H1 (cell line): ENCODE results near the gene DSC3. TPM values are rescaled to one million over a fixed set of nuclear protein-coding genes. Genes with fewer than 3 reads are reported as not detected.

Experiments
- CTCF ChIA-PET: fragments of 300-600 bp; sonication (Branson Sonifier 250); formaldehyde crosslinking; loops from one replicate; lab custom pipeline; 2021; ENCODE audit not compliant: partially characterized antibody; lab: Charles Lee
- POLR2A ChIA-PET: fragments of 300-600 bp; sonication (Branson Sonifier 250); formaldehyde crosslinking; loops from one replicate; lab custom pipeline; 2021; ENCODE audit warnings: inconsistent platforms; ENCODE audit not compliant: partially characterized antibody; lab: Charles Lee
- DNase-seq, 2 experiments: peaks; one replicate each; pipeline versions ENCODE4 v3.0.0 to v3.0.0-alpha.2; 2010 to 2022; ENCODE audit warnings: low spot score in 2 of 2, low read depth in 1 of 2, mixed read lengths in 1 of 2
- FAIRE-seq: peaks from 2 replicates; lab custom pipeline; 2011; peaks lifted over from hg19 to GRCh38; lab: Jason Lieb, UNC
- H2AFZ ChIP-seq: 2 replicates; pipeline ENCODE4 v1.8.1; 2012; ENCODE audit warnings: low read length, inconsistent platforms
- H2AK5ac ChIP-seq: 2 replicates; pipeline ENCODE4 v1.6.1; 2013; ENCODE audit warnings: low read depth, low read length
- H2BK120ac ChIP-seq: replicated peaks from 2 replicates; pipeline ENCODE3; 2013; ENCODE audit warnings: low read depth, low read length, inconsistent platforms
- H2BK12ac ChIP-seq: 2 replicates; pipeline ENCODE4 v1.6.1; 2013; ENCODE audit warnings: low read depth, low read length
- H2BK15ac ChIP-seq: 2 replicates; pipeline ENCODE4 v1.6.1; 2013; ENCODE audit warnings: low read length
- H2BK20ac ChIP-seq: 2 replicates; pipeline ENCODE4 v1.6.1; 2013; ENCODE audit warnings: low read length
- H2BK5ac ChIP-seq: 2 replicates; pipeline ENCODE4 v1.6.1; 2013; ENCODE audit warnings: low read depth, low read length
- H3K14ac ChIP-seq: 2 replicates; pipeline ENCODE4 v1.6.1; 2013; ENCODE audit warnings: inconsistent platforms; ENCODE audit not compliant: insufficient read length
- H3K18ac ChIP-seq: 2 replicates; pipeline ENCODE4 v1.6.1; 2013; ENCODE audit warnings: low read length; ENCODE audit errors: extremely low read depth
- H3K23ac ChIP-seq: 2 replicates; pipeline ENCODE4 v1.6.1; 2013; ENCODE audit warnings: inconsistent platforms; ENCODE audit not compliant: insufficient read length
- H3K23me2 ChIP-seq: 2 replicates; pipeline ENCODE4 v1.6.1; 2013; ENCODE audit warnings: low read depth, low read length
- H3K27ac ChIP-seq: 2 replicates; pipeline ENCODE4 v1.6.1; 2011; ENCODE audit warnings: low read depth, low read length, inconsistent platforms
- H3K27me3 ChIP-seq, 4 experiments: replicated peaks in 1 of 4; 1 replicate in 1 of 4; 2 replicates in 3 of 4; pipeline versions ENCODE4 v1.6.1 to v1.8.1; 2011 to 2013; ENCODE audit warnings: low read length in 3 of 4, mild to moderate bottlenecking in 3 of 4, inconsistent platforms in 2 of 4, mixed read lengths in 2 of 4, moderate library complexity in 1 of 4; ENCODE audit not compliant: control insufficient read depth in 3 of 4, insufficient read depth in 3 of 4; ENCODE audit errors: extremely low read depth in 1 of 4
- H3K36me3 ChIP-seq, 4 experiments: 2 replicates each; pipeline versions ENCODE4 v1.6.1 to v1.8.1; 2011 to 2013; ENCODE audit warnings: mild to moderate bottlenecking in 4 of 4, low read length in 3 of 4, moderate library complexity in 2 of 4, control low read depth in 1 of 4, inconsistent platforms in 1 of 4; ENCODE audit not compliant: insufficient read depth in 4 of 4, control insufficient read depth in 2 of 4
- H3K4ac ChIP-seq: replicated peaks from 2 replicates; pipeline ENCODE3; 2013; ENCODE audit warnings: low read length, low read depth, mixed read lengths, inconsistent platforms; ENCODE audit not compliant: insufficient read length
- H3K4me1 ChIP-seq, 4 experiments: replicated peaks in 1 of 4; 1 replicate in 1 of 4; 2 replicates in 3 of 4; pipeline versions ENCODE4 v1.6.1 to v1.8.1; 2011 to 2013; ENCODE audit warnings: low read length in 3 of 4, inconsistent platforms in 2 of 4, mixed read lengths in 1 of 4; ENCODE audit not compliant: insufficient read depth in 4 of 4, control insufficient read depth in 3 of 4
- H3K4me2 ChIP-seq, 2 experiments: 2 replicates each; pipeline versions ENCODE4 v1.6.1 to v1.8.1; 2011 to 2013; ENCODE audit warnings: low read depth in 2 of 2, low read length in 2 of 2, control low read depth in 1 of 2, inconsistent platforms in 1 of 2, mild to moderate bottlenecking in 1 of 2; ENCODE audit not compliant: insufficient read depth in 1 of 2
- H3K4me3 ChIP-seq, 4 experiments: fragments of 200-600, 300-600 bp in 1 of 4; sonication (generic), shearing (Covaris generic), sonication (Bioruptor Twin) in 1 of 4; 2 replicates each; pipeline versions ENCODE4 v1.5.1 to v1.8.1; 2011 to 2016; ENCODE audit warnings: low read length in 4 of 4, low read depth in 3 of 4, control low read depth in 2 of 4, inconsistent platforms in 2 of 4, mild to moderate bottlenecking in 2 of 4, mixed read lengths in 1 of 4, moderate library complexity in 1 of 4; ENCODE audit not compliant: insufficient read depth in 2 of 4; ENCODE audit errors: extremely low read depth in 1 of 4
- H3K56ac ChIP-seq: replicated peaks from 2 replicates; pipeline ENCODE3; 2013; ENCODE audit warnings: low read depth, mild to moderate bottlenecking, mixed read lengths, low read length, inconsistent platforms; ENCODE audit not compliant: insufficient read length
- H3K79me1 ChIP-seq: 2 replicates; pipeline ENCODE4 v1.6.1; 2013; ENCODE audit warnings: low read depth, low read length, control low read depth
- H3K79me2 ChIP-seq, 2 experiments: 2 replicates each; pipeline versions ENCODE4 v1.6.1 to v1.8.1; 2012 to 2013; ENCODE audit warnings: low read length in 2 of 2, mild to moderate bottlenecking in 2 of 2, inconsistent platforms in 1 of 2; ENCODE audit not compliant: insufficient read depth in 2 of 2, control insufficient read depth in 1 of 2
- H3K9ac ChIP-seq, 4 experiments: replicated peaks in 1 of 4; 1 replicate in 1 of 4; 2 replicates in 3 of 4; pipeline versions ENCODE4 v1.6.1 to v1.8.1; 2011 to 2013; ENCODE audit warnings: low read depth in 3 of 4, low read length in 3 of 4, control low read depth in 2 of 4, mild to moderate bottlenecking in 2 of 4, moderate library complexity in 2 of 4, inconsistent platforms in 1 of 4; ENCODE audit errors: extremely low read depth in 1 of 4
- H3K9me3 ChIP-seq, 2 experiments: 2 replicates each; pipeline versions ENCODE4 v1.6.1 to v1.8.1; 2012 to 2013; ENCODE audit warnings: mild to moderate bottlenecking in 2 of 2, moderate library complexity in 2 of 2, control low read depth in 1 of 2, inconsistent platforms in 1 of 2, low read depth in 1 of 2, low read length in 1 of 2, mixed read lengths in 1 of 2; ENCODE audit not compliant: insufficient read depth in 2 of 2
- H4K20me1 ChIP-seq, 2 experiments: replicated peaks in 1 of 2; 2 replicates each; pipeline versions ENCODE3 to v1.8.1; 2011 to 2013; ENCODE audit warnings: inconsistent platforms in 2 of 2, low read length in 2 of 2, mild to moderate bottlenecking in 1 of 2; ENCODE audit not compliant: insufficient read depth in 2 of 2, control insufficient read depth in 1 of 2
- H4K5ac ChIP-seq: 2 replicates; pipeline ENCODE4 v1.6.1; 2013; ENCODE audit warnings: low read length, low read depth, mixed read lengths, inconsistent platforms; ENCODE audit not compliant: insufficient read length
- H4K8ac ChIP-seq: 2 replicates; pipeline ENCODE4 v1.8.0; 2013; ENCODE audit warnings: mild to moderate bottlenecking, moderate library complexity, low read length, inconsistent platforms; ENCODE audit not compliant: insufficient read depth; ENCODE audit errors: extremely low read depth
- H4K91ac ChIP-seq: replicated peaks from 2 replicates; pipeline ENCODE3; 2013; ENCODE audit warnings: low read length, mixed read lengths, inconsistent platforms; ENCODE audit not compliant: insufficient read length
- CBX8 ChIP-seq: fragments of 300-800, 300-1000 bp; sonication (generic); IDR thresholded peaks from 2 replicates; pipeline ENCODE4 v1.7.1; 2016; ENCODE audit warnings: low read depth, low read length, borderline replicate concordance
- HDAC2 ChIP-seq, 2 experiments: fragments of 300-600 bp in 1 of 2; sonication (generic) in 1 of 2; IDR thresholded peaks; 2 replicates each; pipeline ENCODE4 v1.6.1; 2011 to 2012; ENCODE audit warnings: low read depth in 2 of 2, low read length in 2 of 2, mild to moderate bottlenecking in 2 of 2, moderate library complexity in 2 of 2, borderline replicate concordance in 1 of 2, inconsistent platforms in 1 of 2
- JUN ChIP-seq: IDR thresholded peaks from 2 replicates; pipeline ENCODE4 v1.6.1; 2011; ENCODE audit warnings: low read depth, mild to moderate bottlenecking, improper control_type of control experiment, low read length
- MAFK ChIP-seq: IDR thresholded peaks from 2 replicates; pipeline ENCODE4 v1.6.1; 2012; ENCODE audit warnings: low read depth, mild to moderate bottlenecking, improper control_type of control experiment, low read length
- SIX5 ChIP-seq: IDR thresholded peaks from 2 replicates; pipeline ENCODE4 v1.6.1; 2011; ENCODE audit warnings: mild to moderate bottlenecking, low read depth, low read length
- WGBS, 2 experiments: shearing (Covaris generic) in 1 of 2; methylation state at CpG; one replicate each; pipeline versions ENCODE4 v1.1.6 to v1.1.7; 2013 to 2015; ENCODE audit warnings: low lambda C conversion rate in 2 of 2, mixed read lengths in 2 of 2, inconsistent platforms in 1 of 2, low coverage in 1 of 2, missing lambda C conversion rate in 1 of 2; ENCODE audit not compliant: insufficient replicate concordance in 2 of 2, insufficient coverage in 1 of 2, insufficient read length in 1 of 2; ENCODE audit errors: extremely low coverage in 1 of 2, missing lambda C conversion rate in 1 of 2; 5-methylcytosine and 5-hydroxymethylcytosine counted together
- polyA plus RNA-seq, 7 experiments: library from polyadenylated mRNA; depleted of rRNA in 3 of 7; stranded (reverse) in 5 of 7; unstranded in 2 of 7; fragments of >200 nt in 5 of 7; fragments of 200-250 nt in 2 of 7; gene quantifications; 1 replicate in 5 of 7; 2 replicates in 1 of 7; 4 replicates in 1 of 7; pipeline versions ENCODE4 v1.2.1 to v1.2.3, GENCODE V29; 2011 to 2013; ENCODE audit warnings: missing spikeins in 2 of 7, mixed read lengths in 2 of 7
- total RNA-seq: library from RNA; stranded (reverse); fragmentation: NEBNext Ultra II Directional; extraction: Animal tissue kit (Norgen Biotek cat#: 25700); gene quantifications from 2 replicates; pipeline ENCODE4 v1.2.1, GENCODE V29; 2021

Gene DSC3
- total and polyA plus RNA-seq, 2 of the 8 experiments (the other 6 are each of a cell fraction or from before 2014, with no cell fraction given): 0.70 to 3.7 TPM

DNA sequence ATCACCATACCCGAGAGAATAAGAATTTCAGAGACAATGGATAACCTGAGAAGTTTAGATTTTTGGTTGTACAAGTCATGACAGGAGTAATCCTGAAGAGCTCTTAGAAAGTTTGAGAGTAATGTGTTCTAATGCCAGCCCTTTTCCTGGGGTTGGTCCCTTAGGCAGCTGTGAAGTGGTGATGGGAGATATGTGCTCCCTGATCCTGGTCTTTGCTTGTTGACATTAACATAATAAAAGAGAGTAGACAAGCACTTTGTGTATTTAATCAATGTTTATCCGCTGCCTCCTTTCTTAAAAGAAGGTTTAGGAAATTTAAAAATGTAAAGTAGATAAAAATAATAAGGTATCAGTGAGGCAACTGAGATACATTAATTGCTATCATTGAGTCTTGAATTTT is 13.8 kb upstream of the DSC3 start:
- TF ChIP-seq CBX8 (no peak), HDAC2 (IDR thresholded peaks at IDR 0.05; ENCODE audit: borderline replicate concordance in 1 of 2, low read depth in 2 of 2, low read length in 2 of 2) (no peak), JUN (no peak), MAFK (no peak), SIX5 (no peak)
- Histone ChIP-seq H2AK5ac (no peak overlapping the region), H3K18ac (no peak overlapping the region), H3K23me2 (no peaks in the 10 kb centered on the region), H2BK12ac (no peak overlapping the region), H3K79me1 (no peaks in the 10 kb centered on the region), H3K9me3 (peaks cover 2% of the 10 kb centered on the region in 2 experiments; a peak in 1 of 4 replicates), H3K27me3 (no peaks in the 10 kb centered on the region), H3K4me3 (no peak overlapping the region), H2BK20ac (no peak overlapping the region), H2BK120ac (no peak overlapping the region), H2BK5ac (no peak overlapping the region), H3K9ac (no peak overlapping the region), H3K36me3 (no peaks in the 10 kb centered on the region), H3K4me1 (peaks cover 0 to 2% (median 0%) of the 10 kb centered on the region in 4 experiments; a peak in 1 of 7 replicates), H3K4me2 (no peak overlapping the region), H3K14ac (no peak overlapping the region), H4K91ac (no peak overlapping the region), H4K8ac (no peak overlapping the region), H4K5ac (no peak overlapping the region), H3K4ac (no peak overlapping the region), H3K27ac (no peak overlapping the region), H2BK15ac (no peak overlapping the region), H3K23ac (no peak overlapping the region), H3K56ac (no peak overlapping the region), H4K20me1 (no peaks in the 10 kb centered on the region), H3K79me2 (no peaks in the 10 kb centered on the region), H2AFZ (no peak overlapping the region)
- 60% methylated on average over 2 of the region's 2 CpGs; no CpG with 5 or more reads in 1 of the 2 experiments for WGBS, 2 experiments
- CTCF ChIA-PET: no interaction called here
- POLR2A ChIA-PET: interaction anchor here (0.5 to 0.7 kb wide), 2 partner anchors 16 to 28 kb away, joined by 3 to 4 read pairs; no protein-coding TSS in a partner anchor
- FAIRE-seq (no peak), DNase-seq (no peak)
